NCI-H1417 (cell line): Measurements from ENCODE around the gene POU6F2.
"Not testable (repeated sequence)": the region's sequence is repeated elsewhere in the genome, so short reads cannot be mapped to it uniquely, and the experiment has no call there.

Experiments
- DNase-seq, 3 experiments: peaks; one replicate each; lab custom pipeline; 2025; lab: John Stamatoyannopoulos, UW

POU6F2 gene

GRCh38 chr7:39304668-39305405 lies 327.1 kb downstream of the POU6F2 start:
- no peak for DNase-seq

DNA sequence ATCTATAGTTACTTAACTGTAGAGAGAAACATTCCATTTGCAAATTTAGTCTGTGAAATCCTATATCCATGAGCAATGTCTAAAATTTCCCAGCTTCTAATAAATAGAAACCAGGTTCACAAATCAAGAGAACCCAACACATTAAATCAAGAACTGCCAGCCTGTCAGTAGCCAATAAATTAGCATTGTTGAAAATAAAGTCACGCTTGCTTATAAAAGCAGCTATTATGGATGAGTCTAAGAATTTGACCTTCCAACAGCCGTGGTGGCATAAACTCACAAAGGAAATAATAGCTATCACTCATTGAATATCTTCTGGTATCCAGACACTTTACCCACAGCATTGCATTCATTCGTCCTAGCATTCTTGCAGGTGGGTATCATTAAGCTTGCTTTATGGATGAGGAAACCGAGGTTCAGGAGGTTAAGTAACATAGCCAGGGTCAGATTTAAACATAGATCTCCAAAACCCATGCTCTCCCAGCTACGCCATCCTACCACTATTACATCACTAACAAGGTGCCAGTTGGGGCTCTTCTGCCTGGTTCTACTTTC lies 328.4 kb downstream of the POU6F2 start:
- no peak for DNase-seq

GRCh38 chr7:39310699-39311098 lies 333.0 kb downstream of the POU6F2 start:
- no peak for DNase-seq

- no peak for DNase-seq
These were observed 334.7 kb downstream of the POU6F2 start for GRCh38 chr7:39312254-39312989.

DNA sequence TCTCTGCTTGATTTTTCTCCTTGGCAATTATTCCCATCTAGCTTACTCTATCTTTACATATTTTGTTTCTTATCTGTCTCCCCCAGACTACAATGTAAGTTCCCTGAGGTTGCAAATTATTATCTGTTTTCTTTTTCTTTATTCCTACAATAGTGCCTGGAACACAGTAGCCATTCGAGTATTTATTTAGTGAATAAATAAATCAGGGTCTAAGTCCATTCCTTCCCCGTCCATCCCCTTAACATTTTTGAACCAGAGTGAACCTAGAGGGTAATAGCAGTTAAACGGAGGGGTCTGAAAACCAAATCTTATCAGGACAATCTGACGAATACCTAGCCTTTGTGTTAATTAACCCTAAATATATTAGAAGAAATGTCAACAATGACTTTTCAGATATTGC lies 335.7 kb downstream of the POU6F2 start:
- no peak for DNase-seq

GRCh38 chr7:39313974-39314373 lies 336.3 kb downstream of the POU6F2 start:
- no peak for DNase-seq

DNA sequence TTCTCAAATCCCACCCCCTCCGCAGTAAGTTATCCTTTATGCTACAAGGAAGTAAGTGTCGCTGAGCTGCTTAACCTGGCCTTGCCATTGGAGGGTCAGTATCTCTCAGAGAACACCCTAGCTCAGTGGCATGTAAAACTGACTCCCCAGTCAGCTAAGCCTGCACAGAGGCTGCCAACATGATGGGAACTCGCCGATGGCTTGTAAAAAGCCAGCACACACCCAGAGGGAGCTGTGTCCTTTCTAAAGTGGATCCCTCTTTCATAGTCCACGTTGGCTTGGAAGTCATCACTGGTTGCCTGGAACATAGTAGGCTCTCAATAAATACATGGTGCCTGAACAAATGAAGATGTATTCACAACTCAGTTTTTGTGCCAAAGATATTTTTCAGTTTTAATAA lies 339.4 kb downstream of the POU6F2 start:
- no peak for DNase-seq

GRCh38 chr7:39317896-39318295 lies 340.2 kb downstream of the POU6F2 start:
- DNase-seq = no peak

GRCh38 chr7:39321245-39321644 lies 343.5 kb downstream of the POU6F2 start:
- no peak for DNase-seq

GRCh38 chr7:39321909-39322498 lies 344.3 kb downstream of the POU6F2 start:
- no peak for DNase-seq

GRCh38 chr7:39324139-39324760 lies 346.5 kb downstream of the POU6F2 start:
- DNase-seq = no peak

GRCh38 chr7:39331607-39332006 lies 353.9 kb downstream of the POU6F2 start:
- DNase-seq = not testable (repeated sequence)

DNA sequence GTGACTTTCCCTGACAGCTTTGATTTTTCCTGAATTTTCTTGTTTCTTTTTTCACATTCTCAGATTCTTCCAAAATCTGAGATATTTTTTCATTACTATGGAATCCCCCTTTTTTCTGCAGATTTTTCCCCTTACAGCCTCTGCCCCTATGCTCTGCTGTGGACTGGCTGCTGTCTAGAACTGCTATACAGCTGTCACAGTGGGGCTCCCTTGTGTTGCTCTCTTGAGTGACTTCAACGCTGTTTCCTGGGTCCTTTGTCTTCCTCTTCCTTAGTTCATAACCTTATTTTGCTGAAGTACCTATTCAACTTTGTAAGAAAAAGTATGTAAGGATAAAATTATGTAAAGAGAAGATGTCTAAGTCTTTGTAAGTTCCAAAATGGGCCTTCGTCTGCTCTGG lies 354.4 kb downstream of the POU6F2 start:
- no peak for DNase-seq

DNA sequence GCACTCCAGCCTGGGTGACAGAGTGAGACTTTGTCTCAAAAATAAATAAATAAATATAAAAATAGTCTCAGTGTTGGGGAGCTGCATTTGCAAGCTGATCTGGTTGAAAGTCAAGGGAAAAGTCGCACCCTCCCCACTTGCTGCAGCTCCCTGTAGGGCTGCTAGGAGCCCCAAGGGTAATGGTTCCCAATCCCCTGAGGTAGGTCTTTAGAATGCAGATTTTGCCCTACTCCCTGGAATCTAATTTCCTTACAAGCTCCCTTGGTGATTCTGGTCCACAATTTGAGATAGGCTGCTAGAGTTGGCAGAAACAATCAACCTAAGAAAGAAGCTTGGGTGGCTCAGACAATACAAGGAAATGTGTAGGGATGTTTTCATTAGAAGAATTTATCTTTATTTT lies 356.0 kb downstream of the POU6F2 start:
- no peak for DNase-seq

GRCh38 chr7:39336442-39336841 lies 358.7 kb downstream of the POU6F2 start:
- DNase-seq = no peak

DNA sequence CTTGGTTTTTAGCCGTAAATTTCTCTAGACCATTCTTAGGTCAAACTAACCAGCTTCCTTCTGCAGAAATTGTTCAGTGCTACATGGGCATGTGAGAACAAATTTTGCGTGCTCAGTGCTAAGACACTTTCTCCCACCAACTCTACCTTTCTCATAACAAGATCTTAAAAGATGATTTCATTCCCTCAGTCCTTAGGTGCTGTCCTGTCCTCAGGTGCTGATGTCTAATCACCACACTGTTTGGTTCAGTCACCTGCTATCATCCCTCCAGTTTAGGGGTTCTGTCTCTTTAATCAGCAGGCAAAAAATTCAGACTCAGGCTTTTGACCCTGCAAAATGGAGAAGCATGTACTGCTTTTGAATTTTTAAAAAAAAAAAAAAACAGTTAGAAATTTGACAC lies 361.0 kb downstream of the POU6F2 start:
- no peak for DNase-seq

- no peak for DNase-seq
These were observed 361.9 kb downstream of the POU6F2 start for GRCh38 chr7:39339591-39339990.

GRCh38 chr7:39341083-39341482 lies 363.4 kb downstream of the POU6F2 start:
- no peak for DNase-seq

DNA sequence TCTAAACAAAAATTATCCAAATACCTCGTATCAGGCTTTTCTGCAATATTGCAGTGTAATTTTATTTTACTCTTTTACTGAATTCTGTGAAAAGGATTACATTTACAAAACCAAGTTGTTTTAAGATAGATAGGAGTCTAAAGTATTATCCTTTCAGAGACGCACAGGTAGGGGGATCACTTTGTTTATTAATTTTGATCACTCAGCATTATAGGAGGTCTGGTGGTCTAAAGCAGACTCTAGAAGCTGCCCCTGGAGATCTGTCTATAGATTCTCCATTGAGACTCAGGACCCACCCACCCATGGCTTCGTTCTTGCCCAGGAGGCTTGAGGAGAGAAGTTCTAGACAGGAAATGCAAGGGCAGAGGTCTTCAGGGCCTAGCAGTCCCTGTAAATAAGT lies 365.1 kb downstream of the POU6F2 start:
- DNase-seq = no peak

GRCh38 chr7:39349452-39350123 lies 371.9 kb downstream of the POU6F2 start:
- DNase-seq = no peak

GRCh38 chr7:39353615-39354376 lies 376.1 kb downstream of the POU6F2 start:
- DNase-seq = peak in 2 of 3 experiments; percentile 79 to 93
